Natural killer cell (primary cell): ENCODE results near the gene TMEM158. TPM values are rescaled to one million over a fixed set of nuclear protein-coding genes. Genes with fewer than 3 reads are reported as not detected.

ENCODE experiments used
- ATAC-seq, 3 donors: fragments of 150-1000 bp in 2 of 3; fragments of 200-7000 bp in 1 of 3; cut with Tn5 transposase; 1 replicate in 1 of 3; 2 replicates in 2 of 3; pipeline ENCODE4 v1.10.0; 2021; ENCODE audit warnings: mild to moderate bottlenecking in 2 of 3, moderate library complexity in 2 of 3
- DNase-seq, 2 donors: peaks; one replicate each; pipeline versions ENCODE4 v3.0.0 to v3.0.0-alpha.2; 2013 to 2021; ENCODE audit warnings: mixed read lengths in 1 of 2
- H3K27ac ChIP-seq: one replicate; pipeline ENCODE4 v1.5.1; 2013; ENCODE audit warnings: mild to moderate bottlenecking, low read length
- H3K27me3 ChIP-seq: one replicate; pipeline ENCODE4 v1.6.1; 2013; ENCODE audit warnings: low read length; ENCODE audit not compliant: control insufficient read depth, insufficient read depth
- H3K36me3 ChIP-seq: one replicate; pipeline ENCODE4 v1.6.1; 2013; ENCODE audit warnings: low read length; ENCODE audit not compliant: control insufficient read depth, insufficient read depth
- H3K4me1 ChIP-seq: one replicate; pipeline ENCODE4 v1.6.1; 2013; ENCODE audit warnings: low read length; ENCODE audit not compliant: control insufficient read depth, insufficient read depth
- H3K4me3 ChIP-seq: one replicate; pipeline ENCODE4 v1.5.1; 2013; ENCODE audit warnings: low read length
- H3K9me3 ChIP-seq: one replicate; pipeline ENCODE4 v1.6.1; 2013; ENCODE audit warnings: low read length; ENCODE audit not compliant: control insufficient read depth, insufficient read depth
- H3K27ac Mint-ChIP-seq, 2 donors: one replicate each; pipeline ENCODE4 v1.8.0; 2022; ENCODE audit warnings: mild to moderate bottlenecking in 2 of 2, mixed read lengths in 2 of 2, moderate library complexity in 1 of 2
- H3K27me3 Mint-ChIP-seq, 2 donors: one replicate each; pipeline ENCODE4 v1.8.0; 2022; ENCODE audit warnings: low read depth in 2 of 2, mixed read lengths in 2 of 2
- H3K36me3 Mint-ChIP-seq: one replicate; pipeline ENCODE4 v1.8.0; 2022; ENCODE audit warnings: mixed read lengths
- H3K4me1 Mint-ChIP-seq, 2 donors: one replicate each; pipeline ENCODE4 v1.8.0; 2022; ENCODE audit warnings: mixed read lengths in 2 of 2
- H3K4me3 Mint-ChIP-seq: one replicate; pipeline ENCODE4 v1.8.0; 2022; ENCODE audit warnings: mild to moderate bottlenecking, moderate library complexity, mixed read lengths
- H3K9me3 Mint-ChIP-seq, 2 donors: one replicate each; pipeline ENCODE4 v1.8.0; 2022; ENCODE audit warnings: mixed read lengths in 2 of 2
- WGBS: methylation state at CpG from one replicate; pipeline ENCODE4 v1.1.7; 2013; ENCODE audit warnings: missing lambda C conversion rate; ENCODE audit not compliant: insufficient coverage; 5-methylcytosine and 5-hydroxymethylcytosine counted together
- intact Hi-C: fragments of 100-400 bp; cut with micrococcal nuclease; formaldehyde crosslinking; loops from one replicate; pipeline ENCODE4 v1.14.2; 2022
- total RNA-seq, 4 donors: library from RNA; stranded (reverse); fragments of 120-200 nt in 1 of 4; gene quantifications; one replicate each; pipeline versions ENCODE4 v1.2.3 to v1.2.4, GENCODE V29; 2013 to 2022
- TF ChIP-seq, protein P1 (sequence below): fragments of 200-600 bp; IDR thresholded peaks from one replicate; pipeline ENCODE4 v1.8.0; 2022; ENCODE audit warnings: antibody characterized with exemption

The TMEM158 gene
- total RNA-seq, 3 donors from 2014 or later (not counting 1 experiment from before 2014, with no cell fraction given): 0.40 to 0.47 TPM; not detected in 1

DNA sequence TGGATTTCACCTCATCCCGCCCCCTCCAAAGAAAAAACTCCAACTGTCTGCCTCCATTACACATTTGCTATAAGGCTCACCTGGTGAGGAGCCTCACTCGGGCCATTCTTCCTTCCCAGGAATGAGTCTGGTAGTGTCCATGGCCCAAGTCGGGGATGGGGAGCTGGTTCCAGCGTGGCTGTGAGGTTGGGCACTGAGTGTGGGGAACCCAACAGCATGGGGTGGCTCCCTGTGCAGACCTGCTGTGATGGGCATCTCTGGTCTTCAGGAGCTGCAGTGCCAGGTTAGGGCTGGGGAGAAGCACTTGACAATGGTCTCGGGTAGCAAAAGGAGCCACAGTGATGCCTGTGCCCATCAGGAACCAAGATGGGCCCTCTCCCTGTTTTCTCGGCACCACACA lies 39.2 kb downstream of the TMEM158 start:
- DNase-seq: no peak
- no peaks in the 10 kb centered on the region for H3K36me3 Mint-ChIP-seq
- WGBS: 81% methylated on average over 5 of the region's 6 CpGs
- H3K9me3 Mint-ChIP-seq: no peaks in the 10 kb centered on the region
- no peak for ATAC-seq
- H3K4me3 Mint-ChIP-seq: no peak overlapping the region
- Histone ChIP-seq H3K4me1 (no peaks in the 10 kb centered on the region), H3K27ac (no peak overlapping the region), H3K36me3 (no peaks in the 10 kb centered on the region), H3K4me3 (no peak overlapping the region), H3K27me3 (no peaks in the 10 kb centered on the region), H3K9me3 (no peaks in the 10 kb centered on the region)
- H3K27ac Mint-ChIP-seq: no peak overlapping the region
- peaks cover 0 to 2% of the 10 kb centered on the region in 2 donors for H3K27me3 Mint-ChIP-seq
- TF ChIP-seq, protein P1, sequence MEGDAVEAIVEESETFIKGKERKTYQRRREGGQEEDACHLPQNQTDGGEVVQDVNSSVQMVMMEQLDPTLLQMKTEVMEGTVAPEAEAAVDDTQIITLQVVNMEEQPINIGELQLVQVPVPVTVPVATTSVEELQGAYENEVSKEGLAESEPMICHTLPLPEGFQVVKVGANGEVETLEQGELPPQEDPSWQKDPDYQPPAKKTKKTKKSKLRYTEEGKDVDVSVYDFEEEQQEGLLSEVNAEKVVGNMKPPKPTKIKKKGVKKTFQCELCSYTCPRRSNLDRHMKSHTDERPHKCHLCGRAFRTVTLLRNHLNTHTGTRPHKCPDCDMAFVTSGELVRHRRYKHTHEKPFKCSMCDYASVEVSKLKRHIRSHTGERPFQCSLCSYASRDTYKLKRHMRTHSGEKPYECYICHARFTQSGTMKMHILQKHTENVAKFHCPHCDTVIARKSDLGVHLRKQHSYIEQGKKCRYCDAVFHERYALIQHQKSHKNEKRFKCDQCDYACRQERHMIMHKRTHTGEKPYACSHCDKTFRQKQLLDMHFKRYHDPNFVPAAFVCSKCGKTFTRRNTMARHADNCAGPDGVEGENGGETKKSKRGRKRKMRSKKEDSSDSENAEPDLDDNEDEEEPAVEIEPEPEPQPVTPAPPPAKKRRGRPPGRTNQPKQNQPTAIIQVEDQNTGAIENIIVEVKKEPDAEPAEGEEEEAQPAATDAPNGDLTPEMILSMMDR: no peak
- peaks cover 0 to 5% of the 10 kb centered on the region in 2 donors for H3K4me1 Mint-ChIP-seq
- intact Hi-C loops: no loop called here

DNA sequence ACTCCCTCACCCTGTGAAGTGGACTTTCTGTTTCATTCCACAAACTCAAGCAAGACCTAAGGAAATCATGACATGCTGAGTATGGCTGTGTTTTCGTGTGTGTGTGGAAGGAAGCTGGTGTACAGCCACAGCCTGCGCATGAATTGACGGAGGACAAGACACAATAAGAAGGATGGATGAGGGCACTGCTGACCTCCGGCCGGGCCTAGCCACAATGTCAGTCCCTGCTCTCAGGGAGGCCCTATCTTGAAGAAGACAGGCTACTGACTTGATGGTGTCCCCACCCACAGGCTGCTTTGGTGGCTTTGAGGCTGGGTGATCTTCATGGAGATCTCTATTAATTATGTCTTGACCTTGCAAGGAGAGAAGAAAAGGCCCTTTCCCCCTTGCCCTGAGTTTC lies 40.6 kb downstream of the TMEM158 start:
- Histone ChIP-seq H3K36me3 (no peaks in the 10 kb centered on the region), H3K4me1 (no peaks in the 10 kb centered on the region), H3K27ac (no peak overlapping the region), H3K4me3 (no peak overlapping the region), H3K27me3 (no peaks in the 10 kb centered on the region), H3K9me3 (no peaks in the 10 kb centered on the region)
- no peak overlapping the region for H3K27ac Mint-ChIP-seq
- H3K4me1 Mint-ChIP-seq: no peaks in the 10 kb centered on the region
- ATAC-seq: no peak
- intact Hi-C loops: no loop called here
- TF ChIP-seq, protein P1: no peak
- DNase-seq: no peak
- H3K27me3 Mint-ChIP-seq: peaks cover 0 to 2% of the 10 kb centered on the region in 2 donors
- H3K36me3 Mint-ChIP-seq: no peaks in the 10 kb centered on the region
- 86% methylated on average over 5 of the region's 5 CpGs for WGBS
- no peaks in the 10 kb centered on the region for H3K9me3 Mint-ChIP-seq
- H3K4me3 Mint-ChIP-seq: no peak overlapping the region

DNA sequence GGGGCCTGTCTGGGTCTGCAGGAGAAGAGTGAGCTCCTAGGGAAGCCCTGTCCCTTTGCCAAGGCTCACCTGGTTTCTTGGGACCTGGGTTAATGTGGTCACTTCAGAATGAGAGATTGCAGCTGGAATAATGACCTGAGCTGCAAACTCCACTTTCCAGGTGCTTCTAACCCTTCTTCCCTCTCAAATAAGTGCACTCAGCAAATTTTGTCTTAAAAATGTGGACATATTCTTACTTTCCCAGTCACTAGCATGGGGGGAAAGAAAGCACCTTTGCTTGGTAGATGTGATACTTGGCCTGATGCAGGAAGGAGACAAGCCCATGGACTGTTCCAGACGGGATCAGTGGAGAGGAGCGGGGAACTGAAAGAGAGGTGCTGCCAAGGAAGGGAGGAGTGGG lies 41.0 kb downstream of the TMEM158 start:
- H3K27ac ChIP-seq: no peak overlapping the region
- H3K36me3 ChIP-seq: no peaks in the 10 kb centered on the region
- DNase-seq: no peak
- no peak overlapping the region for H3K4me3 Mint-ChIP-seq
- H3K9me3 ChIP-seq: no peaks in the 10 kb centered on the region
- no peaks in the 10 kb centered on the region for H3K4me1 ChIP-seq
- WGBS: 92% methylated on average over 2 of the region's 2 CpGs
- no peak overlapping the region for H3K27ac Mint-ChIP-seq
- no peak overlapping the region for H3K4me3 ChIP-seq
- intact Hi-C loops: no loop called here
- H3K27me3 Mint-ChIP-seq: peaks cover 0 to 2% of the 10 kb centered on the region in 2 donors
- no peaks in the 10 kb centered on the region for H3K36me3 Mint-ChIP-seq
- ATAC-seq: no peak
- no peaks in the 10 kb centered on the region for H3K9me3 Mint-ChIP-seq
- H3K4me1 Mint-ChIP-seq: no peaks in the 10 kb centered on the region
- H3K27me3 ChIP-seq: no peaks in the 10 kb centered on the region
- TF ChIP-seq, protein P1: no peak

DNA sequence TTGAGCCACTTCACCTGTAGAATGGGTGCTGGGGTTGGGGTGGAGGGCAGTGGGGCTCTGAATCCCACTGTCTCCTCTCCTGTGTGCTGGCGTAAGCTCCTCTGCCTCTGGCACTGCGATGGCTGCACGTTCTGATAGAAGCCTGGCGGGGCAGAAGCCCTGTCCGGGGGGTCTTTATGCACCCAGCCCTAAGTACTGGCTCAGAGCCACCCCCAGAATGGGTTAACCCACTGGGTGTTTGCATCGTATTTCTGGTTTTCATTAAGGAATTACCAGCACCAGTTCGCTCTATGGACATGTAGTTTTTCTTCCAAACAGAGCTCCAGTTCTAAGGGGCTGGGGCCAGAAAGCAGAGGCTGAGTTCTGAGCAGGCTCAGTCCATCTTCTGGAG lies 42.2 kb downstream of the TMEM158 start:
- Histone ChIP-seq H3K4me3 (no peak overlapping the region), H3K9me3 (no peaks in the 10 kb centered on the region), H3K27me3 (no peaks in the 10 kb centered on the region), H3K4me1 (no peaks in the 10 kb centered on the region), H3K27ac (no peak overlapping the region), H3K36me3 (no peaks in the 10 kb centered on the region)
- DNase-seq (no peak), ATAC-seq (no peak)
- Mint-ChIP-seq H3K4me3 (no peak overlapping the region), H3K27me3 (peaks cover 0 to 2% of the 10 kb centered on the region in 2 donors), H3K4me1 (no peaks in the 10 kb centered on the region), H3K36me3 (no peaks in the 10 kb centered on the region), H3K9me3 (no peaks in the 10 kb centered on the region), H3K27ac (no peak overlapping the region)
- WGBS: 83% methylated on average over 7 of the region's 7 CpGs
- TF ChIP-seq, protein P1: no peak
- intact Hi-C loops: no loop called here
